ENCODE measurements around the gene GLI3.

DNA sequence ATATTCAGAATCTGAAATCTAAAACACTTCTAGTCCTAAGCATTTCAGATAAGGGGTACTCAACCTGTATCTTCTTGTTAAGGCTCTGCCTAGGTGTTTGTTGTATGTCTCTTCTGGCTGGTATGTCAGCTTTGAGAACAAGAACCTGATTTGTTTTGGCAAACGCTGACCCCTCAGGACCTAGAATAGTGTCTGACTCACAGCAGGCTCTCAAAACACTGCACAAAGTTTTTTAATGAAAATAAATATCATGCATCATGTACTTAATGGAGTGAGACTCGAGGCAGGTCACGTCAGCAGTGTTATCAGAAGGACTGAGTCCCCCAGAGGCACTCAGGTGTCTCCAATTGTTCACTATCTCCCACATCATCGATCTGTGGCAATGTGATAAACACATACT lies 99.1 kb downstream of the GLI3 start:
- TF ChIP-seq, protein P1, sequence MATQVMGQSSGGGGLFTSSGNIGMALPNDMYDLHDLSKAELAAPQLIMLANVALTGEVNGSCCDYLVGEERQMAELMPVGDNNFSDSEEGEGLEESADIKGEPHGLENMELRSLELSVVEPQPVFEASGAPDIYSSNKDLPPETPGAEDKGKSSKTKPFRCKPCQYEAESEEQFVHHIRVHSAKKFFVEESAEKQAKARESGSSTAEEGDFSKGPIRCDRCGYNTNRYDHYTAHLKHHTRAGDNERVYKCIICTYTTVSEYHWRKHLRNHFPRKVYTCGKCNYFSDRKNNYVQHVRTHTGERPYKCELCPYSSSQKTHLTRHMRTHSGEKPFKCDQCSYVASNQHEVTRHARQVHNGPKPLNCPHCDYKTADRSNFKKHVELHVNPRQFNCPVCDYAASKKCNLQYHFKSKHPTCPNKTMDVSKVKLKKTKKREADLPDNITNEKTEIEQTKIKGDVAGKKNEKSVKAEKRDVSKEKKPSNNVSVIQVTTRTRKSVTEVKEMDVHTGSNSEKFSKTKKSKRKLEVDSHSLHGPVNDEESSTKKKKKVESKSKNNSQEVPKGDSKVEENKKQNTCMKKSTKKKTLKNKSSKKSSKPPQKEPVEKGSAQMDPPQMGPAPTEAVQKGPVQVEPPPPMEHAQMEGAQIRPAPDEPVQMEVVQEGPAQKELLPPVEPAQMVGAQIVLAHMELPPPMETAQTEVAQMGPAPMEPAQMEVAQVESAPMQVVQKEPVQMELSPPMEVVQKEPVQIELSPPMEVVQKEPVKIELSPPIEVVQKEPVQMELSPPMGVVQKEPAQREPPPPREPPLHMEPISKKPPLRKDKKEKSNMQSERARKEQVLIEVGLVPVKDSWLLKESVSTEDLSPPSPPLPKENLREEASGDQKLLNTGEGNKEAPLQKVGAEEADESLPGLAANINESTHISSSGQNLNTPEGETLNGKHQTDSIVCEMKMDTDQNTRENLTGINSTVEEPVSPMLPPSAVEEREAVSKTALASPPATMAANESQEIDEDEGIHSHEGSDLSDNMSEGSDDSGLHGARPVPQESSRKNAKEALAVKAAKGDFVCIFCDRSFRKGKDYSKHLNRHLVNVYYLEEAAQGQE (IDR thresholded peaks at IDR 0.05; ENCODE audit: insufficient read depth in 1 of 2, low read depth in 2 of 2, low read length in 2 of 2): no peak
- no peak for TF ChIP-seq SIN3A (IDR thresholded peaks at IDR 0.05; ENCODE audit: borderline replicate concordance, insufficient read depth, low read length)
